GM19023 (cell line): ENCODE measurements around the gene ADSS1.

Experiments
- ATAC-seq: cut with Tn5 transposase; IDR thresholded peaks from one replicate; pipeline ENCODE4 v1.9.1; 2021; ENCODE audit warnings: mild to moderate bottlenecking, moderate library complexity; ENCODE audit not compliant: unreplicated experiment

Gene ADSS1

GRCh38 chr14:104778694-104779331, 54.8 kb downstream of the ADSS1 start:
- ATAC-seq = no peak

GRCh38 chr14:104779776-104780512, 55.9 kb downstream of the ADSS1 start:
- no peak for ATAC-seq

GRCh38 chr14:104780513-104781030, 56.5 kb downstream of the ADSS1 start:
- no peak for ATAC-seq

- ATAC-seq = no peak
Observed at GRCh38 chr14:104781271-104782077, 57.4 kb downstream of the ADSS1 start.

GRCh38 chr14:104782086-104782807, 58.2 kb downstream of the ADSS1 start:
- ATAC-seq = no peak

DNA sequence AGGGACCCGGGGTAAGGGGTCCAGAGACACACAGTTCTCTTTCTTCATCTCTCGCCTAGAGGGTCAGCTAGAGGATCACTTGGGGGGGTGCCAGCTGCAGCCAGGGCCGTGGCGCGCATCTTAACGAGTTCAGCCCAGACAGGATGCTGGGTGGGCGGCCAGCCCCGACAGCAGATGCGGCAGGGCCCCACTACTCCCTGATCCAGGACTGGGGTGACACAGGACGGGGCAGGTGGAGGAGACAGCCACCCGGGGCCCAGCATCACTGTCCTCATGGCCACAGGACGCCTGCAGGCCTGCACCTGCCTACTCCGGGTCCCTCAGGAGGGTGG, 58.7 kb downstream of the ADSS1 start:
- no peak for ATAC-seq

DNA sequence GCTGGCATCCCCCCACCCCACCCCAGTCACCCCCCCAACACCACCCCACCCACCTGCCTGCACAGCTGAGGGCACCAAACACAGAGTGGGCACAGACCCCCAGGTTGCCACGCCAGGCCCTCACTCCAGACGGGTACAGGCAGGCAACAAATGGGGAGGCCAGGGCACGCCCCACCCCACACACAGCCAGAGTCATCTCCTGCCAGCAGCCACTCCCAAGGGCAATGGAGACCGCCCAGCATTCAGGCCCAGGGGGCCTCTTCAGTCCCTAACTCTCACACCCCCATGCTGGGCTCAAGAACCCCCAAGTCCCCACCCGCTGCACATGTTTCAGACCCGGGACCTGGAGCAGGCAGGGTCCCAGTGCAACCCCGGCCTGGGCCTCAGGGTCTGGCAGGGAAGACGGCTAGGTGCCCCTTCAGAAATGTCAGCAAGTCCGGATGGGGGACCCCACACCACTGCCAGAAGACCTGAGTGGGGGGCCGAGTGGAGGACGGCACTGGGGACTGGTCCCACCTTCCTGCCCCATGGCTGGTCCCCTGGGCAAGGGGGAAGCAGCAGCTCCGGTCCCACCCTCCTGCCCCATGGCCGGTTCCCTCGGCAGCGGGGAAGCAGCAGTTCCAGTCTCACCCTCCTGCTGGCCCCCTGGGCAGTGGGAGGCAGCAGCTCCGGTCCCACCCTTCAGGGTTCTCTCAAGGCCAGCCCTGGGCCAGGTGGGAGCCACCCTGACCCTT, 59.6 kb downstream of the ADSS1 start:
- ATAC-seq = no peak

DNA sequence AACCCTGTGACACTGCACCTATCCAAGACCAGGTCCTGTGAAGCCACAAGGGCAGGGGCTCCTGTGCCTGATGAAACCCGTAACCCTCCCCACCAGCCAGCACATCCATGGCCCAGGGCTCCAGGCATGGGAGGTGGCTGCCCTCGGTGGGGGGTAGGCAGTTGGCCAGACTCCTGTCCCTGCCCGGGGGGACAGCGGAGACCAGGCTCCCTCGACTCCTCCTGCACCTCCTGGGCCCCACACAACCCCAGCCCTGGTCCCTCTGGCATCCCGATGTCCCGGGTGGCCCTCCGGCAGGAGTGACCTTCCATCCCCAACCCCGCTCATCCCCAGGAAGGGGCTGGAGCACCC, 60.2 kb downstream of the ADSS1 start:
- no peak for ATAC-seq

DNA sequence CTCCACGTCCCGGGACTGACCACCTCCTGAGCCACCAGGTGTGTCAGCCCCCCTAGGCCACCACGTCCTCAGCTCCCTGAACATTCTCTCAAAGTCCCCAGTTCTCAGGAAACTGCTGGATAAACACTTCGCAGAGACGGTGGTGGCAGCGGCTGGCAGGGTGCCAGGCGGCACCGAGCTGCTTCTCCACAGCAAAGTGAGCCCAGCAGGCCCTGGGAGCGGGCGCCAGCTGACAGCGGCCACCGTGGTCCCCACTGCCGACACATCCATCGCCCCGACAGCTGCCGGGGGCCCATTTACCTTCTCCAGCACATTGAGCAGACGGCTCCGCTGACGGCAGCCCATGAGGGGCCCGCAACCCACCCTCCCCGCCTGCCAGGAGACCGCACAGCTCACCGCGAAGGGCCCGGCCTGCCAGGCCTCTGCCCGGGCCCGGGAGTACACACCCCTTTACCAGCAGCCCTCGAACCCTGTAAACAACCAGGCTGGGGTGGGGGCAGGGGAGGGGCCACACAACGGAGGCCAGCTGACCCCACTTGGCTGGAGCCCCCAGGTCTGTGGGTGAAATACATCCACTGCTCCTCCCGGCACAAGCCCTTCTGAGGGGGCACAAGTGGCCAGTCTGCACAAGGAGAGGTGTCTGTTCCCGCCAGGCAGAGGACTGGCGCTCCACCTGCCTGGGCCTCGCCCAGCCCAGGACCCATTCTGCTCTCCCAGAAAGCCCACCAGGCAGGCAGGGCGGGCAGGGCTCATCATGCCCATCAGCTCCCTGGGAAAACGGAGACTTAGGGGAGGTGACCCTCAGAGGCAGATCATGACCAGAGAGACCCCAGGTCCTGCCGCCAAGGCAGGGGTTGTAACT, 61.0 kb downstream of the ADSS1 start:
- no peak for ATAC-seq

- no peak for ATAC-seq
Observed at GRCh38 chr14:104785708-104786080, 61.7 kb downstream of the ADSS1 start.

DNA sequence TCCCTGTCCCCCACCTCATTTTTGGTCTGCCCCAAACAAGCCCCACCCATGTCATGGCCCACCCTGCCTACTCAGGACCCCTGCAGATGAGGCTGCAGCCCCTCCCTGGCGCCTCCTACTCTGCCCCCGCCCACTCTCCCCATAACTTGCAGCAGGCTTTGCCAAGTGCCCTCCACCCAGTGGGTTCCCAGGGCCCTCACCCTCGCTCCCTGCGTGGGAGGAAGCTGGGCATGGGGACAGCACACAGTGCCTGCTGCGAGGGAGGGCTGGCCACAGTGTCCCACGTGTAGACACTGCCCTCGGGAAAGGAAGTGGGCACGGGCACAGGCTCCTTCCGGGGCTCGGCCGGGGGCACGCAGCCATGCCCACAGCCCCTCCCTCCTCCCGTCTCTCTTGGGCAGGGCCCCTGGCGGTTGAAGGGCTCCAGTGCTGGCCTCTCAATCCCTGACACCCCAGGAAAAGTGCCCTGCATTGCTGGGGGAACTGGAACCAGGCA, 62.1 kb downstream of the ADSS1 start:
- ATAC-seq = no peak

- no peak for ATAC-seq
Observed at GRCh38 chr14:104786726-104787675, 63.0 kb downstream of the ADSS1 start.

GRCh38 chr14:104787736-104788135, 63.7 kb downstream of the ADSS1 start:
- ATAC-seq = no peak

- ATAC-seq = no peak
Observed at GRCh38 chr14:104788161-104788818, 64.3 kb downstream of the ADSS1 start.

- no peak for ATAC-seq
Observed at GRCh38 chr14:104788873-104789663, 65.0 kb downstream of the ADSS1 start.

GRCh38 chr14:104789752-104790743, 66.0 kb downstream of the ADSS1 start:
- ATAC-seq = no peak
